A673 (cell line): ENCODE measurements around the gene CFAP91.

Experiments used
- EZH2 ChIP-seq: fragments of 200-600 bp; sonication (generic); IDR thresholded peaks from 2 replicates; pipeline ENCODE4 v1.6.1; 2017; ENCODE audit warnings: borderline replicate concordance, low read depth, mild to moderate bottlenecking, mixed read lengths, antibody characterized with exemption, low read length; ENCODE audit not compliant: poor library complexity, severe bottlenecking
- TF ChIP-seq, protein P1 (sequence below): fragments of 300-800, 200-600 bp; sonication (generic); conservative IDR thresholded peaks from 2 replicates; pipeline ENCODE4 v1.5.1; 2017; ENCODE audit warnings: low read depth, mild to moderate bottlenecking, antibody characterized with exemption, low read length, moderate library complexity, mixed read lengths

DNA sequence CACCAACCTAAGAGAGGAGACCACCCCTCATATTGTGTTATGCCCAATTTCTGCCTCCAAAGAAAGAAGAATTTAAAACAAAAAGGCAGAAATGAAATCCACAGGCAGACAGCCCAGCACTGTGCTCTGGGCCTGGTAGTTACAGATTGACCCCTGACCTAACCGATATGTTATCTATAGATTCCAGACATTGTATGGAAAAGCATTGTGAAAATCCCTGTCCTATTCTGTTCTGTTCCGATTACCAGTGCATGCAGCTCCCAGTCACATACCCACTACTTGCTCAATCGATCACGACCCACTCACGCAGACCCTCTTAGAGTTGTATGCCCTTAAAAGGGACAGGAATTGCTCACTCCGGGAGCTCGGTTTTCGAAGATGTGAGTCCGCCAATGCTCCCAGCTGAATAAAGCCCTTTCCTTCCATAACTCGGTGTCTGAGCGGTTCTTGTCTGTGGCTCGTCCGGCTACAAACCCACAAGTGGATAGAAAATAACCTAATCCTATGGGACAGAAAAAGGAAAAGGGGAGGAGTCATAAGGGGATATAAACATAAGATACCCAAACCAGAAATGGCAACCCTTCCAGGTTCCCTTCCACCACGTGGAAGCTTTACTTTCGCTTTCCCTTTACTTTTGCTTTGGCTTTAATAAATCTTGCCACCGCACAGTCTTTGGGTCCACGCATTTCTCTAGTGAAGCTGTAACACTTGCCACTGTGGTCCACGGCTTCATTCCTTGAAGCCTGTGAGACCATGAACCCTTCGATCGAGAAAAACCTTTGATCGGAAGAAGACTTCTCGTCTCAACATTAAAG is 1.7 kb upstream of the CFAP91 start:
- TF ChIP-seq, protein P1, sequence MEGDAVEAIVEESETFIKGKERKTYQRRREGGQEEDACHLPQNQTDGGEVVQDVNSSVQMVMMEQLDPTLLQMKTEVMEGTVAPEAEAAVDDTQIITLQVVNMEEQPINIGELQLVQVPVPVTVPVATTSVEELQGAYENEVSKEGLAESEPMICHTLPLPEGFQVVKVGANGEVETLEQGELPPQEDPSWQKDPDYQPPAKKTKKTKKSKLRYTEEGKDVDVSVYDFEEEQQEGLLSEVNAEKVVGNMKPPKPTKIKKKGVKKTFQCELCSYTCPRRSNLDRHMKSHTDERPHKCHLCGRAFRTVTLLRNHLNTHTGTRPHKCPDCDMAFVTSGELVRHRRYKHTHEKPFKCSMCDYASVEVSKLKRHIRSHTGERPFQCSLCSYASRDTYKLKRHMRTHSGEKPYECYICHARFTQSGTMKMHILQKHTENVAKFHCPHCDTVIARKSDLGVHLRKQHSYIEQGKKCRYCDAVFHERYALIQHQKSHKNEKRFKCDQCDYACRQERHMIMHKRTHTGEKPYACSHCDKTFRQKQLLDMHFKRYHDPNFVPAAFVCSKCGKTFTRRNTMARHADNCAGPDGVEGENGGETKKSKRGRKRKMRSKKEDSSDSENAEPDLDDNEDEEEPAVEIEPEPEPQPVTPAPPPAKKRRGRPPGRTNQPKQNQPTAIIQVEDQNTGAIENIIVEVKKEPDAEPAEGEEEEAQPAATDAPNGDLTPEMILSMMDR, result no peak
- TF ChIP-seq EZH2, result no peak
